Heart left ventricle (tissue), 13 donors: ENCODE measurements around the gene ZNF394.

ENCODE experiments used
- POLR2A ChIP-seq, 2 donors: fragments of 450-650 bp; IDR thresholded peaks; one replicate each; pipeline ENCODE4 v1.6.1; 2017; ENCODE audit warnings: antibody characterized with exemption in 2 of 2, mild to moderate bottlenecking in 2 of 2, moderate library complexity in 2 of 2
- TF ChIP-seq, protein P1 (sequence below), 12 donors: fragments of 200-600 bp; sonication (generic) in 4 of 12; IDR thresholded peaks; one replicate each; pipeline versions ENCODE4 v1.5.0 to v1.8.0; 2018 to 2022; ENCODE audit warnings: antibody characterized with exemption in 12 of 12, mild to moderate bottlenecking in 5 of 12
- donor health status: ischemic (EF 13 %, LVEDD 7.1; RV severe dilation, severe dysfunction).
- donor health status: DM: no; HTN: yes; CAD: no.
- donor health status: DM: no; HTN: no; CAD: no.
- donor health status: ischemic (EF 25% LVEDD 6.9; RV normal size, moderate dysfunction).
- donor health status: ischemic (EF 25% LVEDD 5.7; RV mildly dilated, moderate dysfunction).
- donor health status: ischemic (EF 35%, LVEDD 5.7; RV mildly dilated, moderate dysfunction).
- donor health status: nonischemic (EF 11% LVEDD 7.7; RV severe dilation, severe dysfunction).
- donor health status: DM: yes; HTN: yes; CAD: no.
- donor health status: PGD.
- donor health status: ischemic (EF 29% LVEDD 5.4; RV normal size, mild dysfunction).
- donor health status: nonischemic (EF 23%, LVEDD 6.1; RV moderate dilation, normal function).

- TF ChIP-seq, protein P1, sequence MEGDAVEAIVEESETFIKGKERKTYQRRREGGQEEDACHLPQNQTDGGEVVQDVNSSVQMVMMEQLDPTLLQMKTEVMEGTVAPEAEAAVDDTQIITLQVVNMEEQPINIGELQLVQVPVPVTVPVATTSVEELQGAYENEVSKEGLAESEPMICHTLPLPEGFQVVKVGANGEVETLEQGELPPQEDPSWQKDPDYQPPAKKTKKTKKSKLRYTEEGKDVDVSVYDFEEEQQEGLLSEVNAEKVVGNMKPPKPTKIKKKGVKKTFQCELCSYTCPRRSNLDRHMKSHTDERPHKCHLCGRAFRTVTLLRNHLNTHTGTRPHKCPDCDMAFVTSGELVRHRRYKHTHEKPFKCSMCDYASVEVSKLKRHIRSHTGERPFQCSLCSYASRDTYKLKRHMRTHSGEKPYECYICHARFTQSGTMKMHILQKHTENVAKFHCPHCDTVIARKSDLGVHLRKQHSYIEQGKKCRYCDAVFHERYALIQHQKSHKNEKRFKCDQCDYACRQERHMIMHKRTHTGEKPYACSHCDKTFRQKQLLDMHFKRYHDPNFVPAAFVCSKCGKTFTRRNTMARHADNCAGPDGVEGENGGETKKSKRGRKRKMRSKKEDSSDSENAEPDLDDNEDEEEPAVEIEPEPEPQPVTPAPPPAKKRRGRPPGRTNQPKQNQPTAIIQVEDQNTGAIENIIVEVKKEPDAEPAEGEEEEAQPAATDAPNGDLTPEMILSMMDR (IDR thresholded peaks at IDR 0.05) = no peak
- TF ChIP-seq POLR2A (IDR thresholded peaks at IDR 0.05) = no peak
Observed at GRCh38 chr7:99541212-99541611, 41.1 kb upstream of the ZNF394 start.
